ENCODE results near the gene IKZF4. TPM values are rescaled to one million over a fixed set of nuclear protein-coding genes. Genes with fewer than 3 reads are reported as not detected.

Gene IKZF4
- total RNA-seq, 1 experiment from 2014 or later: 13.9 TPM

DNA sequence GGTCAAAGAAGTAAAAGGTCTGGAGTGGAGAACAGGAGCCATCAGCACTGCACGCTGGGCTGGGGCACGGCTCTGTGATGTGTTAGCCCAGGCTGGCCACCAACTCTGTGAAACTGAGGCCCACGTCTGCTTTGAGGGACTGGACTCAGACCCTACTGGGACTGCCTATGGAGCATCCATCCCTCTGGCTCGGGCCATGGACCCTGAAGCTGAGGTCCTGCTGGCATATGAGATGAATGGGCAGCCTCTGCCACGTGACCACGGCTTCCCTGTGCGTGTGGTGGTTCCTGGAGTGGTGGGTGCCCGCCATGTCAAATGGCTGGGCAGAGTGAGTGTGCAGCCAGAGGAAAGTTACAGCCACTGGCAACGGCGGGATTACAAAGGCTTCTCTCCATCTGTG, 16.6 kb upstream of the IKZF4 start:
- Histone ChIP-seq H3K4ac (ENCODE audit: low read depth, low read length) (no peak overlapping the region), H3K23ac (ENCODE audit: insufficient read length, low read depth, low read length) (no peak overlapping the region), H4K91ac (ENCODE audit: insufficient read length, low read depth, low read length) (no peak overlapping the region), H3K4me1 (ENCODE audit: insufficient read depth, low read length) (no peaks in the 10 kb centered on the region), H3K18ac (ENCODE audit: insufficient read length, low read depth, low read length) (no peak overlapping the region), H3K9ac (ENCODE audit: extremely low read depth, insufficient read length, low read length) (no peak overlapping the region), H3K27me3 (ENCODE audit: insufficient read depth, low read length) (no peaks in the 10 kb centered on the region), H3K79me1 (ENCODE audit: insufficient read depth, low read depth, low read length, poor library complexity, severe bottlenecking) (no peaks in the 10 kb centered on the region), H4K20me1 (ENCODE audit: control insufficient read depth, insufficient read depth, insufficient read length) (no peaks in the 10 kb centered on the region), H3K79me2 (ENCODE audit: insufficient read depth, low read length) (no peaks in the 10 kb centered on the region), H2BK20ac (ENCODE audit: low read depth, low read length, poor library complexity, severe bottlenecking) (no peak overlapping the region), H2AK5ac (ENCODE audit: insufficient read length, low read length) (no peak overlapping the region), H2BK120ac (ENCODE audit: low read depth, low read length, poor library complexity, severe bottlenecking) (no peak overlapping the region), H2BK5ac (ENCODE audit: insufficient read length, low read length) (no peak overlapping the region), H3K9me3 (ENCODE audit: control insufficient read depth, low read depth, low read length) (no peaks in the 10 kb centered on the region), H3K23me2 (ENCODE audit: insufficient read length, low read depth, low read length, poor library complexity, severe bottlenecking) (peaks cover 7% of the 10 kb centered on the region), H3T11ph (ENCODE audit: low read length) (no peak overlapping the region), H3K27ac (ENCODE audit: insufficient read length, low read depth, low read length) (no peak overlapping the region), H4K8ac (replicated peaks; ENCODE audit: insufficient read length, low read depth, low read length) (no peak overlapping the region), H3K14ac (ENCODE audit: insufficient read depth, low read length) (no peak overlapping the region), H3K4me2 (ENCODE audit: insufficient read depth, insufficient read length, low read length) (no peak overlapping the region), H4K5ac (ENCODE audit: insufficient read length, low read depth, low read length) (no peak overlapping the region), H3K56ac (ENCODE audit: insufficient read length, low read depth, low read length) (no peak overlapping the region), H2AFZ (ENCODE audit: low read length) (no peak overlapping the region), H2BK12ac (ENCODE audit: insufficient read length, low read depth, low read length) (no peak overlapping the region), H2BK15ac (ENCODE audit: low read depth, low read length) (no peak overlapping the region)
- H3K27me3 Mint-ChIP-seq (ENCODE audit: low read depth): no peaks in the 10 kb centered on the region
- no peak for TF ChIP-seq CTCF (conservative IDR thresholded peaks at IDR 0.05)
- DNase-seq: no peak
- peaks cover 21 to 46% (median 40%) of the 10 kb centered on the region in 3 experiments for H3K36me3 Mint-ChIP-seq (ENCODE audit: insufficient read depth in 1 of 3, low read depth in 3 of 3)
- H3K27ac Mint-ChIP-seq: peak overlapping the region in 2 of 3 experiments; percentile 2 to 69; a peak in 2 of 7 replicates
- H3K9me3 Mint-ChIP-seq: no peaks in the 10 kb centered on the region
- H3K4me3 Mint-ChIP-seq: no peak overlapping the region
- peaks cover 10 to 20% of the 10 kb centered on the region in 2 experiments for H3K4me1 Mint-ChIP-seq
- no CpG with 5 or more reads among the region's 10 CpGs for WGBS (ENCODE audit: extremely low coverage, insufficient read length, low lambda C conversion rate)
